HG02884 (cell line): ENCODE data around the gene INSRR.

Source experiments
- ATAC-seq: cut with Tn5 transposase; IDR thresholded peaks from one replicate; pipeline ENCODE4 v1.9.1; 2021; ENCODE audit warnings: mild to moderate bottlenecking, moderate library complexity; ENCODE audit not compliant: unreplicated experiment

The INSRR gene

GRCh38 chr1:156808186-156809030, 50.5 kb downstream of the INSRR start:
- no peak for ATAC-seq

DNA sequence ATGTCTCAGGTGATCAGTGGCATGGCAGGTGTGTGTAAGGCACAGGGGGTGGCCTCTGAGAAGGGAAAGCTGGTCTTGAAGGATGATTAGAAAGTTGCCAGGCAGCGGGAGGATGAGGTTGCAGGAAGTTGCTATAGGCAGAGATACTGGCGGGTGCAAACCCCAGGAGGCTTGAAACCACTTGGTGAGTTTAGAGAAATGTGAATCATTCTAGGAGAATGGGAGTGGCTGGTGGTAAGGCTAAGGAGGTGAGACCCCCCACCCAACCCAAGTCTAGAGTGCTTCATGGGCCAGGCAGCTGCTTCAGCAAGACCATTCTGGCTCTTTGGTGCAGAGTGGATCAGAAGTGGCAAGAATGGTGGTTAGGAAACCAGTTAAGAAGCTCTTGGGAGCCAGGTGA, 51.3 kb downstream of the INSRR start:
- ATAC-seq: no peak

DNA sequence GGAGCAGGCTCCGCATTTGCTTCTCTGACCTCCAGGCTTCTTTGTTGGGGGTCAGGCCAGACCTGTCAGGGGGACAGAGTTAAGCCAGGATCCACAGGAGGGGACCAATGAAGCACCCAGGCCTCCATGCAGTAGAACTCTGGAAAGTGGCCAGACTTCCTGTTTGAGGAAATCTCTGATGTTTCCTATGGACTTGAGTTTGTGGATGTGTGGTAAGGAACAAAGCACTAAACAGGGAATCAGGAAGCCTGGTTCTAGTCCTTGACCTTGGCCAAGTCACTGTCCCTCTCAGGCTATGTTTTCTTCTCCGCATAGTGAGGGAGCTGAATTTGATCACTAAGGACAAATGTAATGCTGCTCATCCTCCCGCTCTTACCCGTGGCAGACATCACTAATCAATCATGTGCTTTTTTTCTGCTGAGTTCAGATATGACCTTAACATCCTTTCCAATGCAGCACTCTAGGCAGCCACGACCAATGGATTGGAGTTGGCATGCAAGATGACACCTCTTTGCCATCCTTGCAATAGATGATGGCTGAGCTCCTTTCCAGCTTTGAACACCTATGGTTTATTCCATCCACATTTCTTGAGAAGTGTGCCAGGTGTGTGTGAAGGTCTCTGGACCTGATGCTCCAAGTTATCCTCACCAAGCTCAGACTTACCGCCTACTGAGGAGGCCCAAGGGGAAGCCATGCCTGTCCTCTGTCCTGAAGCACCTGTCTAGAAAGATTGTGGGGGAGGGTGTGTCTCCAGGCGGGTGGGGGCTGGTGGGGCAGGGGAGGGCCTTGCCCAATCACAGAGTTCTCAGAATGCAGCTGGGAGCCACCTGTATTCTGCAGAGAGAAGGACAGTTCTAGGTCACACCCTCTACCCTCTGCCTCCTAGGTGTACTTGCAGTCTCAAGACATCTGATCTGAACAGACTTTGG, 52.1 kb downstream of the INSRR start:
- ATAC-seq: no peak

- no peak for ATAC-seq
Observed at GRCh38 chr1:156805766-156806511, 53.0 kb downstream of the INSRR start.

- ATAC-seq: no peak
Observed at GRCh38 chr1:156804572-156805243, 54.2 kb downstream of the INSRR start.

DNA sequence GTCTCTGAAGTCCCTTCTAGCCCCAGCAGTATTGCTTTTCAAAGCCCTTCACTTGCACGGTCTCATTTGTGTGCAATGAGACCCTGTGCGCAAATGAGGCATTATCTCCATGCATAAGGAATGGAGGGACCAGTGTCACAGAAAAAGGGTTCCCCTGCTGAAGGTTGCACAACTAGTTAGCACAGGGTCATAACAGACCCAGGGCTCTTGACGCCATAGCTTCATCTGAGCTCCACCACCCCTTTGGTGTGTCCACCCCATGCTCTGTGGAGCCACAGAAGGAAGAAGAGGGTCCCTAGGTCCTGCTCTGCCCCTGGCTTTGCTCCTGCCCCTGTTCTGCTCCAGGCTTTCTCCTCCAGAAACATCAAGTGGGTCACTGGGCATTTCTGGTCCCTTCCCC, 54.9 kb downstream of the INSRR start:
- ATAC-seq: no peak

- ATAC-seq: no peak
Observed at GRCh38 chr1:156803086-156803851, 55.6 kb downstream of the INSRR start.

DNA sequence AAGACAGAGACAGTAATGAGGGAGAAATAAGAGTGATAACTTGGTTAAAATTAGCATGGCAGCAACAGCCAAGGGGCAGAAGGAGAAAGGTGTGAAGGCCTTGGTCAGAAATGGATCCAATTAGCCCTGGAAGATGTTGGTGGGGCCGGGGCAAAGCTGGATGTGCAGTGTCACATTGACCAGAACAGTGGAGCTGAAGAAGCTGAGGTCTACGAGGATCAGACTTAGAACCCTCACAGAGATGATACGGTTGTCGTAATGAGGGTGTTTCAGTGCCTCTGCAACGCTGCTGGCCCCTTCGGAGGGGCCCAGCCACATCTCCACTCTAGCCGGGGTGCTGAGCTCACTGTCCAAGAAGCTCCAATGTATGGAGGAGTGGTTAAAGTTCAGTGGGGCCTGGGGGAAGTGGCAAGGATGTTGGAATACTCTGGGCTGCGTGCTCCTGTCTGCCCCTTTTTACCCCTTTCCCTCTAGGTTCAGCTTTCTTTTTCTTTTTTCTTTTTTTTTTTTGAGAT, 56.4 kb downstream of the INSRR start:
- no peak for ATAC-seq

GRCh38 chr1:156801409-156802121, 57.4 kb downstream of the INSRR start:
- no peak for ATAC-seq

DNA sequence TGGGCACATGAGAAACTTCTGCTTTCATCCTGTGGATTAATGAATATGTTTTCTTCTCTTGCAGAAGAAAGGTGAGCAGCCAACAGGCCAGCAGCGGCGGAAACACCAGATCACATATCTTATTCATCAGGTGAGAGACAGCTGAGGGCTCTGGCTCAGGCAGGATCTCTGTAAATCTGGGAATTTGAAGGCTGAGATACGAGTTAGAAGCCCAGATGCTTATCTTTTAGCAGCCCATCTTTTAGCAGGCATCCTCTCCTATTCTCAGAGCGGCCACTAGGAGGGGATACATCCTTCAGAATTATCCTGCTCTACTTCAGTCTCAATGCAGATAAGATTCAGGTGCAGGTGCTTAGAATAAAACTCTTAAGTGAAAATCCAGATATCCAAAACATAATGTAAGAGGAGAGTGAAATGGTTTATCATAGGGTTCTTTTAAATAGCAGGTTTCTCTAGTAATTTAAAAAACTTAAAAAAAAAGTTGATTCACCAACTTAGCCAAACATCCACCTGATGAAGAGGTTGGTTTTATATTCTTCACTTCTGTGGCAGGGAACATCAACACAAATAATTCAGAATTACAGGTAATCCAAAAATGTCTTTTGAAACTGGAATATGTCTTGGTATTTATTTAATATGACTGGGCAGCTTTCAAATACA, 61.6 kb downstream of the INSRR start:
- no peak for ATAC-seq

- ATAC-seq: no peak
Observed at GRCh38 chr1:156796340-156797097, 62.4 kb downstream of the INSRR start.

DNA sequence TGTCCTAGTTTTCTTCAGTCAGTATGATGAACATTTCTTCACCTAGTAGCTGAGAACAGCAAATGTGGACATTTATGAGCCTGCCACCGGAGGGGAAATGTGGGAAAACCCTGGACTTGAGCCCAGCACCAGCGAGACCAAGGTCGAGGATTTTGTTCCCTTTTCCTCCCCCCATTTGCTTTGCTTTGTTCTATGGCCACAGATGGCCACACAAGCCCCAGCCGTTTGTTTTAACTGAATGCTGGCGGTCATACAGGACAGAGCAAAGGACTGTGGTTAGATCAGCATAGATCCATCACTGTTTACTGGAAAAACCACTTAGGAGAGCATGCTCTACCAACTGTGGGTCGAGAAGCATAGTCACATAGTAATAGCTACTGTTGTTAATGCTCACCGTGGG, 63.1 kb downstream of the INSRR start:
- no peak for ATAC-seq

- no peak for ATAC-seq
Observed at GRCh38 chr1:156795374-156795733, 63.6 kb downstream of the INSRR start.

DNA sequence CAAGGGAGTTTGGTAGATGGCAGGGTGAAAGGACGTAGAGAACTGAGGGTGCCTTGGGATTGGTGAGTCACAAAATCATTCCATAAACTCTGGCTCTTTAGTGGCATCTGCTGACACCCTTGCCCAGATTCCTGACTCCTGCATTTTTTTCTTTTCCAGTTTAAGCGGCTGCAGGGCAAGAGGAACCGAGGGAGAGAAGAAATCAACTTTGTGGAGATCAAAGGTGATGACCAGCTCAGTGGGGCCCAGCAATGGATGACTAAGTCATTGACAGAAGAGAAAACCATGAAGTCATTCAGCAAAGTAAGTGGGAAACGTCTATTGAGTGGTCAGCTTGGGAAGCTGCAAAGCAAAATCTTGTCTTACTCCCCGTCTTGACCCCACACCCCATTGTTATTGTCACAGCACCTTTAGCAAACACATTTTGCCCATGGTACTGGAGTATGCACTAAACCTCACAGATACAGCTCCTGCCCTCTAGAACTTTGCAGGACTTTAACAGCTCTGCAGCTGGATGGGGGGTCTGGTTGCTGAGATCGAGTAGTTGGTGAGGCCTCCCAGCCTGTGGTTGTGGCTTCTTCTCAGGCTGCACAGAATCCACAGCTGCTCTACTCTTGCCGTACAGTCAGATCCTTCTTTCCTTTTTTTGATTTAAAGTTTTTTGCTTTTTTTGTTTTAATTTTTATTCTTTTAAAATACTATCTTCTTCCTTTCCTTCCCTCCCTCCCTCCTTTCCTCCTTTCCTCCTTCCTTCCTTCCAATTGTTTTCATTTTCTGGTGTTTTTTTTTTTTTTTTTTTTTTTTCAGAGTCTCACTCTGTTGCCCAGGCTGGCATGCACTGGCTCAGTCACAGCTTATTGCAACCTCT, 64.2 kb downstream of the INSRR start:
- no peak for ATAC-seq
